HG03571 (cell line): ENCODE measurements around the gene ITPK1.

ENCODE experiments used
- ATAC-seq: cut with Tn5 transposase; IDR thresholded peaks from one replicate; pipeline ENCODE4 v1.9.1; 2021; ENCODE audit not compliant: unreplicated experiment

The ITPK1 gene

GRCh38 chr14:92928961-92929688 lies 186.6 kb downstream of the ITPK1 start:
- ATAC-seq, result no peak

- no peak for ATAC-seq
Measured at GRCh38 chr14:92928258-92928629, 187.5 kb downstream of the ITPK1 start.

- ATAC-seq, result no peak
Measured at GRCh38 chr14:92927349-92928257, 188.1 kb downstream of the ITPK1 start.

DNA sequence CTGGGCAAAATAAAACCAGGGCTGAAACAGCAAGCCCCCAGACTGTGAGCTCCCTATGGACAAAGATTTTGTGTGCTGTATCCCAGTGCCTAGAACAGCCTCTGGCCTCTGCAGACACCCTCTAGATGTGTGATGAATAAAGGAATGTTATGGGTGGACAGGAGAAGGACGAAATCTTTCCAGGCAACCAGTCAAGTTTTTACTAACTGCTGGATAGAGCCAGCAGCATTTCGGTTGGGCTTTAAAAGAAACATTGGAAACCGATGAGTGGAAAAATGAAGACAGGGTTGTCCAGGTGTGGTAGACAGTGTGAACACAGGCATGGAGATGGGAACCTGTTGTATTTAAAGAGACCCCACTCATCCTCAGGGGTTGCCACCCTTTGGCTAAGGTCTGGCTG lies 188.8 kb downstream of the ITPK1 start:
- no peak for ATAC-seq

- ATAC-seq, result no peak
Measured at GRCh38 chr14:92926180-92926845, 189.4 kb downstream of the ITPK1 start.

GRCh38 chr14:92925446-92925845 lies 190.3 kb downstream of the ITPK1 start:
- no peak for ATAC-seq

GRCh38 chr14:92924247-92924646 lies 191.5 kb downstream of the ITPK1 start:
- ATAC-seq, result no peak

- no peak for ATAC-seq
Measured at GRCh38 chr14:92923744-92924103, 192.0 kb downstream of the ITPK1 start.

DNA sequence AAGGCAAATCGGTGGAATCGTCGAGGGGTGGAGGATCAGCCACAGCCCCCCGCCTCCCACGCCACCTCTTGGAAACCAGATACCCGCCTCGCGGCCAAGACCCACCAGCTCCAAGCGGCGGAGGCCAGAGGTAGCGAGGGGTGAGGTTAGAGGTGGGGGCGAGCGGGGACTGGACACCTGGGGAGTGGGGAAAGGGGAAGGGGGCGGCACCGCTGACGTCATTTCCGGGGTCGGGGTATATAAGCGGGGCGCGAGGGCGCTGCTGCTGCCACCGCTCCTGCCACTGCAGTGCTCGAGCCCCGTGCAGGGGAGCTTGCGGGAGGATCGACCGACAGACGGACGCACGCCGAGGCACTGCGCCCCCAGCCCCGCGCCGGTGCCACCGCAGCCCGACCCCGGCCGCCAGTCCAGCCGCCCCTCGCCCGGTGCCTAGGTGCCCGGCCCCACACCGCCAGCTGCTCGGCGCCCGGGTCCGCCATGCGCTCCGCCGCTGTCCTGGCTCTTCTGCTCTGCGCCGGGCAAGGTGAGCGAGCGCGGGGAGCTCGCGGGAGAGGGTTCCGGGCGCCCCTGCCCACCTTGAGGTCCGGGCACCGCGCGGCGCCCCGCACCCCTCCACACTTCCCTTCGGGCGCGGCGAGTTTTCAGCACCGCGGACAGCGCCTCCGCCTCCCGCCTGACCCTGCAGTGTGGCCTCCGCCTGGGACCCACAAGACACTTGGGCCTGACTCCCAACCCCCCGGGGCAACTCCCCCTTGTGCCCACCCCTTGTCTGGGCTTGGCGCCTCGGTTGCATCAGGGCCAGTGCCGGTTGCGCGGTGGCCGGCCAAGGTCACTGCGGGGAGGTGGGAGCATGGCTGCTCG lies 192.6 kb downstream of the ITPK1 start, which contains the start of gene CHGA:
Gene CHGA, plus strand, starts transcription at position 268 of the 861 bp plus-strand sequence. Its CDS starts 210 bp downstream, at position 478.
- ATAC-seq, result no peak

DNA sequence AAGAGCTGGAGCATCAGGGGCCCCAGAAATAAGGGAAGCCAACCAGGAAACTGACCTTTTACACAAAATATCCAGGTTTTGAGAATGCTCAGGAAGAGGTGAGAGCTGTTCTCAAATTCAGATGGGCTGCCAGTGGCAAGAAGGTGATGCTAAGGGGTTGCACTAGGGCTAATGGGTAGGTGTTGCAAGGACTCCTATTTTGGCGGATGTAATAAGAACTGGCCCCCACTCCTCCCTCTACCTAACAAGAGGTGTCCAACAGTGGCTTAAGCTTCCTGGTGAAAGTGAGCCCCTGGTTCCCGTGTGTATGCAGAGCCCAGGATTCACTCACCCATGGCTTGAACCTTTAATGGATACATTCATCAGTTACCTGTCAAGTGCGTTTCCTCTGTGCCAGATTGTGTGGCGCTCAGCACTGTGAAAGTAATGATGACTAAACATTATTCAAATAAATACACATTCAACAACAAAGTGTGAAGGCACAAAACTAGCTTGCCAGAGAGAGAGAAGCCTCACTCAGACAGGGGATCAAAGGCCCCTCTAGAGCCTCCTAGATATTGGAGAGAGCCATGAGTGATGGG lies 193.5 kb downstream of the ITPK1 start:
- ATAC-seq, result no peak

DNA sequence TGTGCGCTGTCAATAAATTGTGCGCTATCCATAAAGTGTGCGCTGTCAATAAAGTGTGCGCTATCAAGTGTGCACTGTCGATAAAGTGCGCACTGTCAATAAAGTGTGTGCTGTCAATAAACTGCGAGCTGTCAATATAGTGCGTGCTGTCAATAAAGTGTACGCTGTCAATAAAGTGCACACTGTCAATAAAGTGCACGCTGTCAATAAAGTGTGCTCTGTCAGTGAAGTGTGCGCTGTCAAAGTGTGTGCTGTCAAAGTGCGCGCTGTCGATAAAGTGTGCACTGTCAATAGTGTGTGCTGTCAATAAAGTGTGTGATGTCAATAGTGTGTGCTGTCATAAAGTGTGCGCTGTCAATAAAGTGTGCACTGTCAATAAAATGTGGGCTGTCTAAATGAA lies 195.7 kb downstream of the ITPK1 start:
- no peak for ATAC-seq

DNA sequence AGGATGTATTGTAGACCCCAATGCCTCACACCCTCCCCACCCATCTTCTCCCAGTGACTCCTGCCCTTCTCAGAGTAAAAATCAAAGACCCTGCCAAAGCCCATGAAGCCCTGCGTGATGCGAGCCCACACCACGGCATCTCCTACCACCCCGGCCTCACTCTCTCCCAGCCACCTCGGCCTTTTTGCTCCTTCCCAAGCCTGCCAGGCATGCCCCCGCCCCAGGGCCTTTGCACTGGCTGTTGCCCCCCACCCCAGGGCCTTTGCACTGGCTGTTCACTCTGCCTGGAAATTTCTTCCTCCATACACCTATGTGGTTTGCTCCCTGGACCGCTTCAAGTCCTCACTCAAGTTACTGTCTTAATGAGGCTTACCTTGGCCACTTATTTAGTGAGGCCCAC lies 197.8 kb downstream of the ITPK1 start:
- ATAC-seq, result no peak

- ATAC-seq, result no peak
Measured at GRCh38 chr14:92917041-92917940, 198.4 kb downstream of the ITPK1 start.

DNA sequence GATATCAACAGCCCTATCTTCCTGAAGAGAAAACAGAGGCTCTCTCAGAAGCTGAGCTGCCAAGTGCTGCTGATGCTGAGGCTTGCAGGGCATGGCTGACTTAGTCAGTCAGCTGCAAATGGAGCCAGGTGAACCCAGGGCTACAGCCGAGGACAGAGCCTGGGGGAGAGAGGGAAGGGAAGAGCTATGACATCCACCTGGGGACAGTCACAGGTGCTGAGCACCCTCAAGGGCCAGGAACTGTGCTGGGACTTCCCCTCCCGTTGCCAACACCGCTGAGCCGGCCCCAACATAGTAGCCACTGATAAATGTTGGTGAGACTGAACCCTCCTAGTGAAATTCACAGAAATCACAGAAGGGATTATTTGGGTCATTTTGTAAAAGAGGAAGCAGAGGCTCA lies 199.5 kb downstream of the ITPK1 start:
- ATAC-seq, result no peak

GRCh38 chr14:92914087-92914656 lies 201.6 kb downstream of the ITPK1 start:
- ATAC-seq, result no peak

GRCh38 chr14:92907316-92907911 lies 208.3 kb downstream of the ITPK1 start:
- ATAC-seq, result no peak

DNA sequence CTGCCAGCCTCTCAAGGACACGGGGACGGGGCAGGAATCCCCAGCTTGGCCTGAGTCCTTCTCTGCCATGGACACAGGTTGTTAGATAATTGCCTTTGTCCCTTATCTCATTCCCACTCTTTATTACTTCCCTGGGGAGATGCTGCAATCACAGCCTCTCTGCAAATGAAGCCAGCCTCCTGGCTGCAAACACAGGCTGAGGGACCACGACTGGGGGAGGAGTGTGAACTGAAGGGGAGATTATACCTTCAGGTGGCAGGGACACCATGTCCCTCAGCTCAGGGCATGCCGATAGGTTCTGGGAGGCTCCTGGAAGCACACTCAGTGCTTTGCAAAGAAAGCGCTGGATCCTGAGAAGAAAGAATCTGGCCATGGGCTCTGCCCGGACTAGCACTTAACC lies 208.9 kb downstream of the ITPK1 start:
- no peak for ATAC-seq

- ATAC-seq, result no peak
Measured at GRCh38 chr14:92906420-92906819, 209.3 kb downstream of the ITPK1 start.

DNA sequence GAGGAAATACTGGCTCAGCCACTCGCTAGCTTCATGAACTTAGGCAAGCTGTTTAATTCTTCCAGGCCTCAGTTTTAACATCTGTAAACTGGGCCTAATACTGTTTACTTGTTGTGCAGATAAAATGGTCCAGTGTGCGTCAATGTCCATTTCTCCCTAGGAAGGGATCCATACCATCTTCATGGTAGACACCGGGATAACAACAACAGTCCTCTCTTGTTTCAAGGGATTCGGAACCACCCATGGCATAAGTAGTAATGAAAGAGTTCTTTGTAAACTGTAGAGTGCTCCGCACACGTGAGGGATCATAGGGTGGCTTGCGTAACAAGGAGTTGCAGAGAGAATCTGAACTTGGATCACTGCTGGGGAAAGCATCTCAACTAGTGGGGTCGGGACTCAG lies 210.1 kb downstream of the ITPK1 start:
- no peak for ATAC-seq
